Measurements from ENCODE around the gene APBB2. TPM values are rescaled to one million over a fixed set of nuclear protein-coding genes. Genes with fewer than 3 reads are reported as not detected.

Gene APBB2
- total and polyA plus RNA-seq, 2 of the 8 experiments (the other 6 are each of a cell fraction or from before 2014, with no cell fraction given) = 58.7 to 59.4 TPM

GRCh38 chr4:41039317-41039716, 175.0 kb downstream of the APBB2 start:
- Histone ChIP-seq H3K9me3 (ENCODE audit: insufficient read depth in 2 of 2, low read depth in 1 of 2, low read length in 1 of 2) (0 out of 4 replicates have a peak, but pooled peaks cover 0 to 3% of the 10 kb centered on the region in 2 experiments), H3K36me3 (ENCODE audit: control insufficient read depth in 2 of 4, insufficient read depth in 4 of 4, low read length in 3 of 4) (no peaks in the 10 kb centered on the region), H2AK5ac (ENCODE audit: low read depth, low read length) (no peak overlapping the region), H2AFZ (ENCODE audit: low read length) (no peak overlapping the region), H3K56ac (replicated peaks; ENCODE audit: insufficient read length, low read depth, low read length) (no peak overlapping the region), H3K79me1 (ENCODE audit: low read depth, low read length) (no peaks in the 10 kb centered on the region), H4K8ac (ENCODE audit: extremely low read depth, insufficient read depth, low read length) (no peak overlapping the region), H4K20me1 (replicated peaks in 1 of 2; ENCODE audit: control insufficient read depth in 1 of 2, insufficient read depth in 2 of 2, low read length in 2 of 2) (no peaks in the 10 kb centered on the region), H3K18ac (ENCODE audit: extremely low read depth, low read length) (no peak overlapping the region), H2BK20ac (ENCODE audit: low read length) (no peak overlapping the region), H3K4me1 (replicated peaks in 1 of 4; ENCODE audit: control insufficient read depth in 3 of 4, insufficient read depth in 4 of 4, low read length in 3 of 4) (no peaks in the 10 kb centered on the region), H3K4me2 (ENCODE audit: insufficient read depth in 1 of 2, low read depth in 2 of 2, low read length in 2 of 2) (no peak overlapping the region), H3K27ac (ENCODE audit: low read depth, low read length) (no peak overlapping the region), H3K14ac (ENCODE audit: insufficient read length) (no peak overlapping the region), H2BK12ac (ENCODE audit: low read depth, low read length) (no peak overlapping the region), H4K91ac (replicated peaks; ENCODE audit: insufficient read length, low read length) (no peak overlapping the region), H2BK15ac (ENCODE audit: low read length) (no peak overlapping the region), H2BK5ac (ENCODE audit: low read depth, low read length) (no peak overlapping the region), H3K23me2 (ENCODE audit: low read depth, low read length) (no peaks in the 10 kb centered on the region), H3K4ac (replicated peaks; ENCODE audit: insufficient read length, low read depth, low read length) (no peak overlapping the region), H4K5ac (ENCODE audit: insufficient read length, low read depth, low read length) (no peak overlapping the region), H3K9ac (replicated peaks in 1 of 4; ENCODE audit: extremely low read depth in 1 of 4, low read depth in 3 of 4, low read length in 3 of 4) (no peak overlapping the region), H3K27me3 (replicated peaks in 1 of 4; ENCODE audit: control insufficient read depth in 3 of 4, extremely low read depth in 1 of 4, insufficient read depth in 3 of 4, low read length in 3 of 4) (no peaks in the 10 kb centered on the region), H3K23ac (ENCODE audit: insufficient read length) (no peak overlapping the region), H3K4me3 (ENCODE audit: extremely low read depth in 1 of 4, insufficient read depth in 2 of 4, low read depth in 3 of 4, low read length in 4 of 4) (no peak overlapping the region), H3K79me2 (ENCODE audit: control insufficient read depth in 1 of 2, insufficient read depth in 2 of 2, low read length in 2 of 2) (no peaks in the 10 kb centered on the region), H2BK120ac (replicated peaks; ENCODE audit: low read depth, low read length) (no peak overlapping the region)
- POLR2A ChIA-PET (ENCODE audit: partially characterized antibody) = no interaction called here
- FAIRE-seq (no peak), DNase-seq (ENCODE audit: low read depth in 1 of 2, low spot score in 2 of 2) (no peak)
- CTCF ChIA-PET (ENCODE audit: partially characterized antibody) = interaction anchor here (0.6 to 1.3 kb wide), 2 partner anchors 14 to 161 kb away, joined by 4 to 5 read pairs; no protein-coding TSS in a partner anchor
- 92% methylated on average over 3 of the region's 3 CpGs; no CpG with 5 or more reads in 1 of the 2 experiments for WGBS, 2 experiments (ENCODE audit: extremely low coverage in 1 of 2, insufficient coverage in 1 of 2, insufficient read length in 1 of 2, insufficient replicate concordance in 2 of 2, low coverage in 1 of 2, low lambda C conversion rate in 2 of 2, missing lambda C conversion rate in 1 of 2)
- TF ChIP-seq CHD2 (IDR thresholded peaks at IDR 0.05; ENCODE audit: low read length) (no peak), KDM5A (IDR thresholded peaks at IDR 0.05; ENCODE audit: low read length) (no peak), CBX8 (IDR thresholded peaks at IDR 0.05; ENCODE audit: borderline replicate concordance, low read depth, low read length) (no peak), NRF1 (IDR thresholded peaks at IDR 0.05; ENCODE audit: low read depth, low read length) (no peak), HDAC2 (IDR thresholded peaks at IDR 0.05; ENCODE audit: borderline replicate concordance in 1 of 2, low read depth in 2 of 2, low read length in 2 of 2) (no peak), SUZ12 (IDR thresholded peaks at IDR 0.05; ENCODE audit: low read length) (no peak), RAD21 (IDR thresholded peaks at IDR 0.05 in 1 of 2, conservative IDR thresholded peaks at IDR 0.05 in 1 of 2; ENCODE audit: low read depth in 2 of 2, low read length in 2 of 2) (no peak), CBX5 (IDR thresholded peaks at IDR 0.05; ENCODE audit: low read depth, low read length) (no peak), POLR2A (IDR thresholded peaks at IDR 0.05; ENCODE audit: control extremely low read depth in 1 of 2, low read depth in 2 of 2, low read length in 2 of 2) (no peak), POLR2AphosphoS5 (IDR thresholded peaks at IDR 0.05; ENCODE audit: low read depth, low read length) (no peak)
- TF ChIP-seq, protein P1, sequence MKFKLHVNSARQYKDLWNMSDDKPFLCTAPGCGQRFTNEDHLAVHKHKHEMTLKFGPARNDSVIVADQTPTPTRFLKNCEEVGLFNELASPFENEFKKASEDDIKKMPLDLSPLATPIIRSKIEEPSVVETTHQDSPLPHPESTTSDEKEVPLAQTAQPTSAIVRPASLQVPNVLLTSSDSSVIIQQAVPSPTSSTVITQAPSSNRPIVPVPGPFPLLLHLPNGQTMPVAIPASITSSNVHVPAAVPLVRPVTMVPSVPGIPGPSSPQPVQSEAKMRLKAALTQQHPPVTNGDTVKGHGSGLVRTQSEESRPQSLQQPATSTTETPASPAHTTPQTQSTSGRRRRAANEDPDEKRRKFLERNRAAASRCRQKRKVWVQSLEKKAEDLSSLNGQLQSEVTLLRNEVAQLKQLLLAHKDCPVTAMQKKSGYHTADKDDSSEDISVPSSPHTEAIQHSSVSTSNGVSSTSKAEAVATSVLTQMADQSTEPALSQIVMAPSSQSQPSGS (IDR thresholded peaks at IDR 0.05; ENCODE audit: low read length) = no peak
- TF ChIP-seq, protein P2, sequence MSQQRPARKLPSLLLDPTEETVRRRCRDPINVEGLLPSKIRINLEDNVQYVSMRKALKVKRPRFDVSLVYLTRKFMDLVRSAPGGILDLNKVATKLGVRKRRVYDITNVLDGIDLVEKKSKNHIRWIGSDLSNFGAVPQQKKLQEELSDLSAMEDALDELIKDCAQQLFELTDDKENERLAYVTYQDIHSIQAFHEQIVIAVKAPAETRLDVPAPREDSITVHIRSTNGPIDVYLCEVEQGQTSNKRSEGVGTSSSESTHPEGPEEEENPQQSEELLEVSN (IDR thresholded peaks at IDR 0.05) = no peak

All from H1 (cell line).